ENCODE measurements around the gene AQP7. TPM values are rescaled to one million over a fixed set of nuclear protein-coding genes. Genes with fewer than 3 reads are reported as not detected.
"Not testable (repeated sequence)": the region's sequence is repeated elsewhere in the genome, so short reads cannot be mapped to it uniquely, and the experiment has no call there.

Gene AQP7
- total RNA-seq, 3 donors from 2014 or later, result 9.2 to 25.2 (median 17.2) TPM

GRCh38 chr9:33372900-33373299 is 29.5 kb downstream of the AQP7 start:
- Histone ChIP-seq H3K4me3 (no peak overlapping the region), H3K4me1 (ENCODE audit: low read depth) (peaks cover 5% of the 10 kb centered on the region), H3K9me3 (no peaks in the 10 kb centered on the region), H3K36me3 (ENCODE audit: low read depth) (peaks cover under 1% of the 10 kb centered on the region)
- ATAC-seq (no peak), DNase-seq (no peak)
- intact Hi-C loops (cut with DNase I, micrococcal nuclease), result no loop called here
- no peak for TF ChIP-seq CTCF (IDR thresholded peaks at IDR 0.05)

- no peak for TF ChIP-seq CTCF (IDR thresholded peaks at IDR 0.05)
Observed at GRCh38 chr9:33366979-33367480, 35.3 kb downstream of the AQP7 start.

GRCh38 chr9:33364814-33365213 is 37.6 kb downstream of the AQP7 start:
- DNase-seq; H3K36me3 ChIP-seq (ENCODE audit: low read depth); H3K9me3 ChIP-seq; H3K4me3 ChIP-seq; intact Hi-C loops (cut with DNase I, micrococcal nuclease); H3K4me1 ChIP-seq (ENCODE audit: low read depth); ATAC-seq: not testable (repeated sequence)

More at GRCh38 chr9:33366979-33367480, 35.3 kb downstream of the AQP7 start:
- no peaks in the 10 kb centered on the region for H3K4me1 ChIP-seq (ENCODE audit: low read depth)
- H3K9me3 ChIP-seq, result no peaks in the 10 kb centered on the region
- DNase-seq (no peak), ATAC-seq (no peak)
- intact Hi-C loops (cut with DNase I, micrococcal nuclease), result no loop called here
- H3K36me3 ChIP-seq (ENCODE audit: low read depth), result peaks cover 9% of the 10 kb centered on the region
- H3K4me3 ChIP-seq, result no peak overlapping the region

- DNase-seq, result no peak
- no peaks in the 10 kb centered on the region for H3K9me3 ChIP-seq
- no peak for ATAC-seq
- H3K36me3 ChIP-seq (ENCODE audit: low read depth), result peaks cover 9% of the 10 kb centered on the region
- intact Hi-C loops (cut with DNase I, micrococcal nuclease), result no loop called here
- H3K4me1 ChIP-seq (ENCODE audit: low read depth), result no peaks in the 10 kb centered on the region
- H3K4me3 ChIP-seq, result no peak overlapping the region
- no peak for TF ChIP-seq CTCF (IDR thresholded peaks at IDR 0.05)
Observed at GRCh38 chr9:33364127-33364526, 38.2 kb downstream of the AQP7 start.

GRCh38 chr9:33358641-33359040 is 43.7 kb downstream of the AQP7 start:
- intact Hi-C loops (cut with DNase I, micrococcal nuclease); H3K9me3 ChIP-seq; H3K4me1 ChIP-seq (ENCODE audit: low read depth); DNase-seq; H3K36me3 ChIP-seq (ENCODE audit: low read depth); H3K4me3 ChIP-seq; ATAC-seq: not testable (repeated sequence)

- no peaks in the 10 kb centered on the region for H3K36me3 ChIP-seq (ENCODE audit: low read depth)
- no peak overlapping the region for H3K4me3 ChIP-seq
- ATAC-seq, result no peak
- intact Hi-C loops (cut with DNase I, micrococcal nuclease), result no loop called here
- H3K4me1 ChIP-seq (ENCODE audit: low read depth), result no peaks in the 10 kb centered on the region
- no peak for TF ChIP-seq CTCF (IDR thresholded peaks at IDR 0.05)
- DNase-seq, result no peak
- no peaks in the 10 kb centered on the region for H3K9me3 ChIP-seq
Observed at GRCh38 chr9:33355933-33356332, 46.4 kb downstream of the AQP7 start.

GRCh38 chr9:33354651-33355211 is 47.6 kb downstream of the AQP7 start:
- Histone ChIP-seq H3K36me3 (ENCODE audit: low read depth) (no peaks in the 10 kb centered on the region), H3K4me1 (ENCODE audit: low read depth) (peaks cover 4% of the 10 kb centered on the region), H3K4me3 (no peak overlapping the region), H3K9me3 (no peaks in the 10 kb centered on the region)
- no peak for TF ChIP-seq CTCF (IDR thresholded peaks at IDR 0.05)
- intact Hi-C loops (cut with DNase I, micrococcal nuclease), result no loop called here
- DNase-seq (no peak), ATAC-seq (no peak)

Data from mucosa of descending colon (tissue), 3 donors.